HEK293T (cell line): ENCODE data around the gene SERF2.
"Not testable (repeated sequence)": the region's sequence is repeated elsewhere in the genome, so short reads cannot be mapped to it uniquely, and the experiment has no call there.

Experiments used
- CTCF ChIA-PET: fragments of 350-600 bp; formaldehyde crosslinking; extraction: SDS; loops from one replicate; lab custom pipeline; 2021; ENCODE audit warnings: antibody characterized with exemption, inconsistent platforms; lab: Yijun Ruan, JAX
- POLR2A ChIA-PET: fragments of 350-600 bp; formaldehyde crosslinking; extraction: SDS; loops from one replicate; lab custom pipeline; 2020; ENCODE audit warnings: antibody characterized with exemption, inconsistent platforms; lab: Yijun Ruan, JAX
- DNase-seq: peaks from one replicate; pipeline ENCODE4 v3.0.0; 2012; ENCODE audit warnings: mixed read lengths; ENCODE audit errors: extremely low spot score
- ARNT ChIP-seq: fragments of 450-650 bp; IDR thresholded peaks from 2 replicates; pipeline ENCODE4 v1.6.1; 2017; ENCODE audit warnings: mild to moderate bottlenecking
- BHLHE40 ChIP-seq: fragments of 450-650 bp; IDR thresholded peaks from 2 replicates; pipeline ENCODE4 v1.6.1; 2016; ENCODE audit warnings: mild to moderate bottlenecking, moderate library complexity, borderline replicate concordance
- CTBP1 ChIP-seq: fragments of 450-650 bp; IDR thresholded peaks from 2 replicates; pipeline ENCODE4 v1.6.1; 2016; ENCODE audit warnings: borderline replicate concordance
- ELF4 ChIP-seq: fragments of 450-650 bp; IDR thresholded peaks from 2 replicates; pipeline ENCODE4 v1.6.1; 2017; ENCODE audit warnings: antibody characterized with exemption
- FOXA1 ChIP-seq: fragments of 450-650 bp; IDR thresholded peaks from 2 replicates; pipeline ENCODE4 v1.6.1; 2016; ENCODE audit warnings: mild to moderate bottlenecking
- FOXK2 ChIP-seq: fragments of 450-650 bp; IDR thresholded peaks from 2 replicates; pipeline ENCODE4 v1.6.1; 2016; ENCODE audit warnings: mild to moderate bottlenecking
- FOXM1 ChIP-seq: fragments of 450-650 bp; IDR thresholded peaks from 2 replicates; pipeline ENCODE4 v1.6.1; 2017; ENCODE audit warnings: mild to moderate bottlenecking, borderline replicate concordance
- HDGF ChIP-seq: fragments of 450-650 bp; IDR thresholded peaks from 2 replicates; pipeline ENCODE4 v1.6.1; 2017; ENCODE audit warnings: antibody characterized with exemption, borderline replicate concordance
- L3MBTL2 ChIP-seq: fragments of 450-650 bp; conservative IDR thresholded peaks from 2 replicates; pipeline ENCODE4 v1.6.1; 2016; ENCODE audit warnings: mild to moderate bottlenecking
- LEF1 ChIP-seq: fragments of 450-650 bp; IDR thresholded peaks from 2 replicates; pipeline ENCODE4 v1.6.1; 2017; ENCODE audit warnings: mild to moderate bottlenecking, borderline replicate concordance
- NFRKB ChIP-seq: fragments of 450-650 bp; IDR thresholded peaks from 2 replicates; pipeline ENCODE4 v1.6.1; 2016; ENCODE audit warnings: mild to moderate bottlenecking, moderate library complexity
- SP1 ChIP-seq: fragments of 450-650 bp; IDR thresholded peaks from 2 replicates; pipeline ENCODE4 v1.6.1; 2017
- SUZ12 ChIP-seq: fragments of 450-650 bp; IDR thresholded peaks from 2 replicates; pipeline ENCODE4 v1.6.1; 2016; ENCODE audit warnings: mild to moderate bottlenecking
- TARDBP ChIP-seq: fragments of 450-650 bp; IDR thresholded peaks from 2 replicates; pipeline ENCODE4 v1.6.1; 2016
- ZNF384 ChIP-seq: fragments of 450-650 bp; IDR thresholded peaks from 2 replicates; pipeline ENCODE4 v1.6.1; 2016
- TF ChIP-seq, protein P1 (sequence below): fragments of 450-650 bp; IDR thresholded peaks from 2 replicates; pipeline ENCODE4 v1.6.1; 2016

SERF2 gene

DNA sequence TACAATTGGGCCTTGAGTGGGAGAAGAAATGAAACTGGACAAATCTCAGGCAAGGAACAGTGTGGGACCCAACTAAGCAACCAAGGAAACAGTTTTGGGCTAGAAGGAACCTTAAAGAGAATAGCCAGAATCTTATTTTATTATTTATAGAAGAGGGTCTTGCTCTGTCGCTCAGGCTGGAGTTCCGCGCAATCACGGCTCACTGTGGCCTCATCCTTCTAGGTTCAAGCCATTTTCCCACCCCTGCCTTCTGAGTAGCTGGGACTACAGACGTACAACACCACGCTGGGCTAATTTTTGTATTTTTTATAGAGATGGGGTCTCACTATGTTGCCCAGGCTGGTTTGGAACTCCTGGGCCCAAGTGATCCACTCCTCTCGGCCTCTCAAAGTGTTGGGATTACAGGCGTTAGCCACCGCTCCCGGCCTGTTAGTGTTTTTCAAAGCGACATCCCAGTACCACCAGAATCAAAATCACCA is 33.9 kb downstream of the SERF2 start:
- ChIA-PET CTCF (no interaction called here), POLR2A (interaction anchor here (2.0 kb wide), 1 partner anchor 24 kb away, joined by 25 read pairs; the partner anchor contains the start of genes HYPK and SERINC4)
- no peak for DNase-seq
- TF ChIP-seq TARDBP (no peak), LEF1 (no peak), HDGF (no peak), BHLHE40 (no peak), FOXM1 (no peak), NFRKB (no peak), FOXA1 (no peak), CTBP1 (no peak), SUZ12 (no peak), SP1 (no peak), L3MBTL2 (no peak), ARNT (no peak), ZNF384 (no peak)

DNA sequence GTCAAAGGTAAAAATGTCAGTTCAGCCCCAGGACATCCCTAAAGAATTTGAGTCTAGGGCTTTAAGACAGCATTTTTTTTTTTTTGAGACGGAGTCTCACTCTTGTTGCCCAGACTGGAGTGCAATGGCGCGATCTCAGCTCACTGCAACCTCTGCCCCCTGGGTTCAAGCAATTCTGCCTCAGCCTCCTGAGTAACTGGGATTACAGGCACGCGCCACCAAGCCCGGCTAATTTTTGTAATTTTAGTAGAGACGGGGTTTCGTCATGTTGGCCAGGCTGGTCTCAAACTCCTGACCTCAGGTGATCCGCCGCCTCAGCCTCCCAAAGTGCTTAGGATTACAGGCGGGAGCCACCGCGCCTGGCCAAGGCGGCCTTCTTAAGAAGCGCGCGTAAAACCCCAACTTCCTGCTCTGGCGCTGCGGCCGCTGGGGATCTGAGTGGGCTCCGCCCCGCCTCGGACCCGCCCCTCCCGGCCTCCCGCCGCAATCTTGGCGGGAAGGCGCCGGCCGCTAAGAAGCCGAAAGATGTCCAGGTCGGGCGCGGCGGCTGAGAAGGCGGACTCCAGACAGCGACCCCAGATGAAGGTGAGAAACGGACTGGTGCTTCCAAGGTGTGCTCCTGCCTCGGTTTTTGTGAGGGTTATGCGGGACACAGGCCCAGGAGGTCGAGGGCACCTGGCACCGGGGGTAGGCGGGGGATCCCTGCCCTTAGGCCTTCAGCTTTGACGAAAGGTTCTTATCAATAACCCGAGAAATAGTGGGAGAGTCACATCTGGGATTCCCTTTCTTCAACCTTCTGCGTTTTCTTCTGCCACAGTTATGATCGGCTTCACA is 34.6 kb downstream of the SERF2 start, which contains the start of gene WDR76:
TSS of gene WDR76 (plus strand) at position 495 of the 834 bp plus-strand sequence. CDS start at position 526, 31 bp downstream.
- CTCF ChIA-PET, result no interaction called here
- TF ChIP-seq FOXM1 (no peak), L3MBTL2 (peak; percentile 83), ZNF384 (no peak)
- DNase-seq, result peak; percentile 74
- POLR2A ChIA-PET, result interaction anchor here (1.9 kb wide), 1 partner anchor 50 kb away, joined by 5 read pairs; the partner anchor contains the start of gene ELL3

DNA sequence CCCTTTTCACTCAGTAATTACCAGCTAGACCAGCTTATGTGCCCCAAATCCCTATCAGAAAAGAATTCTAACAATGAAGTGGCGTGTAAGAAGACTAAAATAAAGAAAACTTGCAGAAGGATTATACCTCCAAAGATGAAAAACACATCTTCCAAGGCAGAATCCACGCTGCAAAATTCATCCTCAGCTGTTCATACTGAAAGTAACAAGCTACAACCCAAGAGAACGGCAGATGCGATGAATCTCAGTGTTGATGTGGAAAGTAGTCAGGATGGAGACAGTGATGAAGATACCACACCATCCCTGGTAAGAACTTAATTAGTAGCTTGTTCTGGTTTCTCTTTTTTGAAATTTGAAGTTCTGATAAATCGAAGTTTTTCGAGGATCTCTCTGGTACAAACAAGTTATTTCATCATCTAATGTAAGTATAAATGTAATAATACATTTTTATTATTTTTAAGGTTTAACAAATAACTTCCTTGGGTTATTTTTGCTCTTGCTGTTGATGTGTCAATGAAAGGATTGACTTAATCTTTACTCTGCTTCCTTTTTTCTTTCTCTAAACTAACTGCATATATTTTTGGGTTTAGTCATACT is 36.0 kb downstream of the SERF2 start:
- TF ChIP-seq FOXM1 (no peak), FOXA1 (no peak), LEF1 (no peak), ELF4 (no peak), SUZ12 (no peak), CTBP1 (no peak), ZNF384 (no peak)
- TF ChIP-seq, protein P1, sequence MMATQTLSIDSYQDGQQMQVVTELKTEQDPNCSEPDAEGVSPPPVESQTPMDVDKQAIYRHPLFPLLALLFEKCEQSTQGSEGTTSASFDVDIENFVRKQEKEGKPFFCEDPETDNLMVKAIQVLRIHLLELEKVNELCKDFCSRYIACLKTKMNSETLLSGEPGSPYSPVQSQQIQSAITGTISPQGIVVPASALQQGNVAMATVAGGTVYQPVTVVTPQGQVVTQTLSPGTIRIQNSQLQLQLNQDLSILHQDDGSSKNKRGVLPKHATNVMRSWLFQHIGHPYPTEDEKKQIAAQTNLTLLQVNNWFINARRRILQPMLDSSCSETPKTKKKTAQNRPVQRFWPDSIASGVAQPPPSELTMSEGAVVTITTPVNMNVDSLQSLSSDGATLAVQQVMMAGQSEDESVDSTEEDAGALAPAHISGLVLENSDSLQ, result no peak
- DNase-seq, result no peak
- CTCF ChIA-PET, result no interaction called here
- POLR2A ChIA-PET, result interaction anchor here (1.3 to 1.9 kb wide), 2 partner anchors 28 to 52 kb away, joined by 3 to 5 read pairs; partner anchors contain the start of genes ELL3, HYPK and SERINC4

DNA sequence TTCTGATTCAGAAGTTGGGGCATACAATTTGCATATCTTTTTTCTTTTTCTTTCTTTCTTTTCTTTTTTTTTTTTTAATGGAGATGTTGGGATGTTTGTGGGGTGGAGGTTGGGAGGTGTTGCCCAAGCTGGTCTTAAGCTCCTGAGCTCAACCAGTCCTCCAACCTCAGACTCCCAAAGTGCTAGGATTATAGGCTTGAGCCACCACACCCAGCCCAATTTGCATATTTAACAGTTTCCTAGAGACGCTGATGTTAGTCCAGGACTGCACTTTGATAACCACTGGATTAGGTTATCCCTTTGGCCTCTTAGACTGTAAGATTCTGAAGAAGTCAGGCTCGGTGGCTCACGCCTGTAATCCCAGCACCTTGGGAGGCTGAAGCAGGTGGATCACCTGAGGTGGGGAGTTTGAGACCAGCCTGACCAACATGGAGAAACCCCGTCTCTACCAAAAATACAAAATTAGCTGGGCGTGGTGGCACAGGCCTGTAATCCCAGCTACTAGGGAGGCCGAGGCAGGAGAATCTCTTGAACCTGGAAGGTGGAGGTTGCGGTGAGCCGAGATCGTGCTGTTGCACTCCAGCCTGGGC is 37.9 kb downstream of the SERF2 start:
- CTCF ChIA-PET, result interaction anchor here (0.6 kb wide), 1 partner anchor 17 kb away, joined by 3 read pairs; no protein-coding TSS in a partner anchor
- POLR2A ChIA-PET, DNase-seq: not testable (repeated sequence)

DNA sequence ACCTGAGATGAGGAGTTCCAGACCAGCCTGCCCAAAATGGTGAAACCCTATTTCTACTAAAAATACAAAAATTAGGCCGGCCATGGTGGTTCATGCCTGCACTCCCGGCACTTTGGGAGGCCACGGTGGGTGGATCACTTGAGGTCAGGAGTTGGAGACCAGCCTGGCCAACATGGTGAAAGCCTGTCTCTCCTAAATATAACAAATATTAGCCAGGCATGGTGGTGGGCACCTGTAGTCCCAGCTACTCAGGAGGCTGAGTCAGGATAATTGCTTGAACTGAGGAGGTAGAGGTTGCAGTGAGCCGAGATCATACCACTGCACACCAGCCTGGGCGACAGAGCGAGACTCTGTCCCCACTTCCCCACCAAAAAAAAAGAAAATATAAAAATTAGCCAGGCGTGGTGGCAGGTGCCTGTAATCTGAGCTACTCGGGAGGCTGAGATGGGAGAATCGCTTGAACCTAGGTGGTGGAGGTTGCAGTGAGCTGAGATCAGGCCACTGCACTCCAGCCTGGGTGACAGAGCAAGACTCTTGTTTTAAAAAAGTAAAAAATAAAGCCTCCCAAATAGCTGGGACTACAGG is 38.7 kb downstream of the SERF2 start:
- DNase-seq, CTCF ChIA-PET: not testable (repeated sequence)
- POLR2A ChIA-PET, result interaction anchor here (1.8 kb wide), 1 partner anchor 30 kb away, joined by 6 read pairs; the partner anchor contains the start of genes HYPK and SERINC4

DNA sequence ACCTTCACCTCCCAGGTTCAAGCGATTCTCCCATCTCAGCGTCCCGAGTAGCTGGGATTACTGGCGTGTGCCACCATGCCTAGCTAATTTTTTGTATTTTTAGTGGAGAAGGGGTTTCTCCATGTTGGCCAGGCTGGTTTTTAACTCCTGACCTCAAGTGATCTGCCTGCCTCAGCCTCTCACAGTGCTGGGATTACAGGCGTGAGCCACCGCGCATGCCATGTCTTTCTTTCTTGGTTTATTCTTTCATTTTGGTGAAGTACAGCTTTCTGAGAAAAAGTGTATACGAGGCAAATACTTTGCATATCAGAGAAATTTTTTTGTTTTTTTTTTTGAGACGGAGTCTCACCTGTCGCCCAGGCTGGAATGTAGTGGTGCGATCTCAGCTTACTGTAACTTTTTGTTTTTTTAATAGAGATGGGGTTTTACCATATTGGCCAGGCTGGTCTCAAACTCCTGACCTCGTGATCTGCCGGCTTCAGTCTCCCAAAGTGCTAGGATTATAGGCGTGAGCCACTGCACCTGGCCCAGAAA is 39.5 kb downstream of the SERF2 start:
- not testable (repeated sequence) for DNase-seq
- POLR2A ChIA-PET, result interaction anchor here (1.8 kb wide), 1 partner anchor 31 kb away, joined by 6 read pairs; the partner anchor contains the start of genes HYPK and SERINC4
- CTCF ChIA-PET, result interaction anchor here (0.6 kb wide), 1 partner anchor 1022 kb away, joined by 5 read pairs; no protein-coding TSS in a partner anchor

DNA sequence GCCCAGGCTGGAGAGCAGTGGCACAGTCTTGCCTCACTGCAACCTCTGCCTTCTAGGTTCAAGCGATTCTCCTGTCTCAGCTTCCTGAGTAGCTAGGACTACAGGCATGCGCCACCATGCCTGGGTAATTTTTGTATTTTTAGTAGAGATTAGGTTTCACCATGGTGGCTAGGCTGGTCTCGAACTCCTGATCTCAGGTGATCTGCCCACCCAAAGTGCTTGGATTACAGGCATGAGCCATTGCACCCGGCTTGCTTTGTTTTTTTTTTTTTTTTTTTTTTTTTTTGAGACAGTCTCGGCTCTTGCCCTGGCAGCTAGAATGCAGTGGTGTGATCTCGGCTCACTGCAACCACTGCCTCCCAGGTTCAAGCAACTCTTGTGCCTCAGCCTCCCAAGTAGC is 40.4 kb downstream of the SERF2 start:
- ChIA-PET CTCF (interaction anchor here (0.6 kb wide), 1 partner anchor 1021 kb away, joined by 5 read pairs; no protein-coding TSS in a partner anchor), POLR2A (interaction anchor here (0.9 to 1.8 kb wide), 2 partner anchors 23 to 32 kb away, joined by 4 to 6 read pairs; partner anchors contain the start of genes HYPK and SERINC4)
- DNase-seq, result not testable (repeated sequence)
- 0 out of 2 replicates have a peak, but pooled peaks have one; percentile 31 for TF ChIP-seq ZNF384

DNA sequence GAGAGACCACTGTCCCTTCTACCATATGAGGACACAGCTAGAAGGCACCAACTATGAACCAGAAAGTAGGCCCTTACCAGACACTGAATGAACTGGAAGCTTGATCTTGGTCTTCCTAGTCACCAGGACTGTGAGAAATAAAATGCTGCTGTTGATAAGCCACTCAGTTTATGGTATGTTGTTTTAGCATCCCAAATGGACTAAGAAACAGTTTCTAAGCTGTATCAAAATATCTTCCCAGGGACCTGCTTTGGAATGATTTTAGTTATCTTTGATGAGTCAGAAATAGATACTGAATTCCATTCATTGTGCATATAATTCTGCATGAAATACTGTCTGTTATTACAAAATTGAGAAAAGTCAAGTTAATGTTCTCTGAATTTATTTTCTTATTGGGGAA is 53.3 kb downstream of the SERF2 start:
- ChIA-PET CTCF (no interaction called here), POLR2A (no interaction called here)
- DNase-seq, result no peak
- TF ChIP-seq NFRKB (no peak), FOXK2 (no peak), FOXM1 (no peak), TARDBP (no peak), ARNT (no peak), SUZ12 (no peak), ZNF384 (no peak), LEF1 (no peak), HDGF (no peak), BHLHE40 (no peak)
- TF ChIP-seq, protein P1, result no peak
